CD4-positive, alpha-beta T cell treated with Interleukin-1 beta for 1 hour (primary cell): ENCODE measurements around the gene GLMN.

ENCODE experiments used
- DNase-seq, 2 donors: peaks; one replicate each; pipeline ENCODE4 v3.0.0-alpha.2; 2020 to 2022

Gene GLMN

GRCh38 chr1:92298573-92299476 lies at the start of gene GLMN, which contains the start of gene RPAP2:
Gene GLMN (minus strand): TSS chr1:92298987. CDS start chr1:92297999, 988 bp downstream.
Gene RPAP2 (plus strand): TSS chr1:92299059. CDS start chr1:92299074, 15 bp downstream.
- DNase-seq: peak; percentile 77

DNA sequence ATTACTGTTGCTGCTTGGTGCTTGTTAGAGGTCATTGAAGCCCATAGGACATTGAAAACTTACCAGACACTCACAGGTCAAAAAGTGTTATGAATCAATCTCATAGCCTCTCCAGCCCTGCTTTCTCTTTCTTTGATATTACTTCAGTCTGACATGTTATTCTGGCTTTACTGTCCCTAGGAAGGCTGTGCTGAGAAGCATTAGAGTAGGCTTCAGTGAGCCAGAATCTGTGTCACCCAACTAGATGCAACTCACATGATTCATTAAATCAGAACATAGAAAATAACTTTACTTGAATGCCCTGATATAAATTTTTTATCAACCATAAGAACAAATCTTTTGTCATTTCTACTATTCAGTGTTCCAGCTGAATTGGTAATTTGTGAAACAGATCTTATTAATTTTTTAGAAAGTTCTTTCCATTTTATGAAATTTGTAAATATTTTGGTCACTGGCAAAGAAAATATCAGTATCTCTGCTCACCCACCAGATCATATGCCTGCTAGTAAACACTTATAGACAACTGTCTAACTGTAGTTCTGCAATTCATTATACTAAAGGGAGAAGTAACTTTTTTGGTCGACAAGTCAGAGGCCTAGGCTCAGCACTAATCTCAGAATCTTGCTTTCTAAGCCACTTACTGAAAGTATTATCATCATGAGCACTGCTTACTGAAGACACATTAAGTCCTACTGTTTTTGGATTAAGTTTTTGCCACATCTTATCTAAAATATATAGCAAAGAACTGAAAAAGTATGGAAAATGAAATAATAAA lies 48.3 kb upstream of the GLMN start:
- DNase-seq: no peak

DNA sequence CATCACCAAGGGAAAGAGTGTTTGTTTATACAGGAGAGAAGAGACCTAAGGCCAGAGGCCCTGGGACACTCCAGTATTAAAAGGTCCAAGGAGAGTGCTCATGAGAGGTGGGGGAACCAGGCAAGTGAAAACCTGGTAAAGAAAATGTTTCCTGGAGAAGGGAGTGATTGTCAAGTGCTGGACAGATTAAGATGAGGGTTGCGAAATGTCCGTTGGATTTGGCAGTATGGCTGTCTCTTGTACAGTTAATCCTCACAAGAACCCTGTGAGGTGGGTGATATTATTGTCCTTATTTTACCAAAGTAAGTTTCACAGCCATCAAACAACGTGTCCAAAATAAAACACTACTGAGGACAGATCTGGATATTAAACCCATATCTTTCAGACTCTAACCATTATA lies 44.3 kb upstream of the GLMN start:
- DNase-seq: no peak

GRCh38 chr1:92342401-92342800 lies 43.6 kb upstream of the GLMN start:
- DNase-seq: no peak

GRCh38 chr1:92340154-92340553 lies 41.4 kb upstream of the GLMN start:
- no peak for DNase-seq

DNA sequence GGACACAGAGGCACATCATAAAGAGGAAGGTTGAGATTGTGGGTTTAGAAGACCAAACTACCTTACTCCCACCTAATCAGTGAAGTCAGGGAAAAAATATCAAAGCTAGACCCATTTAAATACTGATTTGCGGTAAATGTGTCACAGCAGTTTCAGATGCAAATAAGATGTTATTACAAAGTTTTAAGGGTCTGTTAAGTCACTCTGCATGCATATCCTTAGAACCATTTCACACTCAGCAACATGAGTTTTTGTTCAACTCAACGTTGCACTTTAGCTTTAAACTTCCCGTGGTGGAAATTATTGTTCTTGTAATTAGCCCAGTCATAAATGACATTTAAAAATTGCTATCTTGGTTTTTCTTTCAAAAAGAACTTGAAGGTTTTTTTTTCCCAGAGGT lies 34.9 kb upstream of the GLMN start:
- DNase-seq: no peak

DNA sequence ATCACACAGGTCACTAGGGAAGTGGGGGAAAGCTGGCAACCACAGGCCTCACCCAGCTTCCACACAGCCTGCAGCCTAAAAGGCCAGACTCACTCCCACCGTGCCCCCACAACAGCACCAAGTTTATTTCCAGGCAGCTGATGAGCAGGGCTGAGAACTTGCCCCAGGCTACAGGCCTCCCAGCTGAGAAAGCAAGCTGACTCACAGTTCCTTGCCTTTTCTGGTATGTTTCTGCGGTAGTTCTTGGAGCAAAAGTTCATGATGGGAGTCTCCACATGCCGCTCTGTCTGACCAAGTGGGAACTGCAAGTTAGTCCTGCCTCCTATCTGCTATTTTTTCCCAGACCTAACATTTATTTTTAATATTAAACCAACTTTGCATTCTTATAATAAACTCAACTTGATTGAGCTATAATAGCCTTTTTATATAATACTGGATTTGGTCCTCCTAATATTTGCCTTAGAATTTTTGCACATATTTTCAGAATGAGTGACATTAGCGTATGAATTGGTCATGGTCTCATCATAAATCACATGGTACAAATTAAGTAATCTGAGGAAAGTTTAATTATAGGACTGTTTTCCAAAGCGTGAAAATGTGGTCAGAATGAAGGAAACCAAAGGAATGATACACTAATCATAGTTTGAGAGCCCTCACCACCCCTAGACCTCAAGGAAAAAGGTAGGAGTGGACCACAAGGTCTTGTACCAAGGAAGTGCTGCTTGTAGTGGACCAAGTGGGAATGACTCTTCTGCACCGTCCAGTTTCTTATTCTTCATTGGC lies 30.8 kb upstream of the GLMN start:
- no peak for DNase-seq

GRCh38 chr1:92327794-92328193 lies 29.0 kb upstream of the GLMN start:
- no peak for DNase-seq

DNA sequence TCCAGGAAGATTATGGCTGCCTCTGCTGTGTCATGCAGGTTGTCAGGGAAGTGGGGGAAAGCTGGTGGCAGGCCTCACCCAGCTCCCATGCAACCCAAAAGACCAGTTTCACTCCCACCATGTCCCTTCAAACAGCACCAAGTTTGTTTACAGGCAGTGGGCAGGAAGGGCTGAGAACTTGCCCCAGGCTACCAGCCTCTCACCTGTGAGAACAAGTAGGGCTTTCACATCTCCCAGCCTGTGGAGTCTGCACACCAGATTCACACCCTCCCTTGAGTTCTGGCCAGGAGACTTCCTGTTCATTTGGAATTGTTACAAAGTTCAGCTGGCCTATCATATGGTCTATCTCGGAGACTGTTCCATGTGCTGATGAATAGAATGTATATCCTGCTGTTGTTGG lies 27.9 kb upstream of the GLMN start:
- DNase-seq: no peak

DNA sequence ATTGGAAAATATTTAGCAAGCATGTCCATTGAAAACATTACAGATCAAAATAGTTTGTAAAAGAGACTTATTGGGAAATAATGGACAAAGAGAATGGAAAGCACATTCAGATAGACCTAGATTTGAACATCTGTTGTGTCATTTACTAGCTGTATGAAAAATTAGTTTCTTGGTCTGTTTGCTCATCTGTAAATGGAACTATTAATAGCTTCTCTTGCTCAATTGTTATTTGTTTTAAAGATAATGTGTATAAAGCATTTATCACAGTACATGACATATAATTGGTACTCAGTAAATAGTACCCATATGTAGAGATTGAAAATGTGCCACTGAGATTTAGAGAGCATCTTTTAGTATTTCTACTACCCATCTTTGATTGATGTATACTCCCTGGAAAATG lies 26.0 kb upstream of the GLMN start:
- DNase-seq: no peak

- DNase-seq: no peak
These were observed 25.0 kb upstream of the GLMN start for GRCh38 chr1:92323473-92324453.

- DNase-seq: peak in 1 of 2 donors; percentile 42
These were observed 19.2 kb upstream of the GLMN start for GRCh38 chr1:92317836-92318493.

- DNase-seq: peak; percentile 57 to 67
These were observed 17.2 kb upstream of the GLMN start for GRCh38 chr1:92315766-92316599.

DNA sequence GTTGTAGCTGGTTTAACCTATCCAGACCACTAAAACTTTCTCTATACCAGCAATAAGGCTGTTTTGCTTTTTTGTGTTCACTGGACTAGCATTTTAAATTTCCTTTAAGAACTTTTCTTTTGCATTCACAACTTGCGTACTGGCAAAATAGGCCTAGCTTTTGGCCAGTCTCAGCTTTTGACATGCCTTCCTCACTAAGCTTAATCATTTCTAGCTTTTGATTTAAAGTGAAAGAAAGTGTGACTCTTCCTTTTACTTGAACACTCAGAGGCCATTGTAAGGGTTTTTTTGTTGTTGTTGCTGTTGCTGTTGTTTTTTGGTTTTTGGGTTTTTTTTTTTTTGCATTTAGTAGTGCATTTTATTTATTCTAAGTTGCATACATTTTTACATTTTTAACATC lies 15.2 kb upstream of the GLMN start:
- DNase-seq: no peak

GRCh38 chr1:92310185-92310597 lies 11.4 kb upstream of the GLMN start:
- peak in 1 of 2 donors; percentile 54 for DNase-seq

DNA sequence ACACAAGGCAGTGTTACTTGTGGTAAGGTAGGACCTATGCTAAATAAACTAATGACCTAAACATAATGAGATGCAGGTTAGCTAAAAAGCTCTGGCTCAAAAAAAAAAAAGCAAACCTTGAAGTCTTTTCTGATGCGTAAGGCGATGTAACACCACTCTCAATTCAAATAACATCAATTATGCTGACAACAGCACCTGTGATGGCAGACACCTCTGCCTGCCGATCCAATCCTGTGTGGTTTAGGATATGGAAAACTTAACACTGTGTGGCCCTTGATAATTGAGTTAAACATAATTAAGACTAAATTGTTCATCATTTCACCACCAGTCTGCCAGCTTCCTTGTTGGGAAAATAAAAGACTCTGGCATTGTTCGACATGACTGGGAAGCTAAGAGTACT lies 9.2 kb upstream of the GLMN start:
- no peak for DNase-seq

DNA sequence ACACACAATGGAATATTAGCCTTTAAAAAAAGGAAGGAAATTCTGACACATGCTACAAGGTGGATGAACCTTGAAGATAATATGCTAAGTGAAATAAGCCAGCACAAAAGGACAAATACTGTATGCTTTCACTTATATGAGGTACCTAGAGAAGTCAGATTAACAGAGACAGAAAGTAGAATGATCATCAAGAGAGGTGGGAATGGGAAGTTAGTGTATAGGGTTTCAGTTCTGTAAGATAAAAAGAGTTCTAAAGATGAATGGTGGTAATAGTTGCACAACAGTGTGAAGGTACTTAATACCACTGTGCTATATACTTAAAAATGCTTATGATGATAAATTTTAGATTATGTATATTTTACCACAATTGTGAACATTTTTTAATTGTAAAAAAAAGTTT lies 7.2 kb upstream of the GLMN start:
- DNase-seq: no peak

DNA sequence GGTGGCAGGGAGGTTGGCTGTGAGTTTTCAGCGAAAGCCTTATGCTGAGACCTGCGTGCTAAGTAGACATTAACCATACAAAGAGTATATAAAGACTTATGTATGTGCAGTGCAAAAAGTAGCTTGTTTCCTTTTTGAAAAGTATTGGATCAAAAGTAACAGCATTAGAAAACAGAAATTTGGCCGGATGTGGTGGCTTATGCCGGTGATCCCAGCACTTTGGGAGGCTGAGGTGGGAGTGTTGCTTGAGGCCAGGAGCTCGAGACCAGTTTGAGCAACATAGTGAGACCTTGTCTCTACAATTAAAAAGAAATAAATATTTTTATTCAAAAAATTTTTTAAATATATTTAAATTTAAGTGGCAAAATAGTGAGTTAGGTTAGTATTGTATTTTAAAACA lies 2.2 kb upstream of the GLMN start:
- no peak for DNase-seq

GRCh38 chr1:92299477-92300150 lies 827 bp upstream of the GLMN start:
- no peak for DNase-seq

- no peak for DNase-seq
These were observed 594 bp downstream of the GLMN start for GRCh38 chr1:92298213-92298572.
